ENCODE measurements around the gene PRKN.

PRKN gene

GRCh38 chr6:161365633-161366032 lies 1361.9 kb downstream of the PRKN start:
- no peak overlapping the region for H3K4ac ChIP-seq (ENCODE audit: low read depth in 1 of 2, low read length in 2 of 2)
- 90% methylated on average over 6 of the region's 6 CpGs for WGBS

GRCh38 chr6:161363286-161363685 lies 1364.3 kb downstream of the PRKN start:
- Histone ChIP-seq H3K4me3 (ENCODE audit: insufficient read depth in 1 of 2, low read depth in 1 of 2, low read length in 2 of 2) (no peak overlapping the region), H2BK12ac (ENCODE audit: low read length in 2 of 2) (no peak overlapping the region), H3K4me2 (ENCODE audit: low read length, poor library complexity, severe bottlenecking) (no peak overlapping the region), H3K27ac (ENCODE audit: low read length, poor library complexity, severe bottlenecking) (no peak overlapping the region), H3K23ac (ENCODE audit: low read length in 2 of 2) (no peak overlapping the region), H2AK5ac (ENCODE audit: low read length, severe bottlenecking) (no peak overlapping the region), H3K36me3 (ENCODE audit: control insufficient read depth in 1 of 2, insufficient read depth in 2 of 2, low read depth in 1 of 2, low read length in 2 of 2) (no peaks in the 10 kb centered on the region), H3K14ac (ENCODE audit: low read length in 2 of 2) (no peak overlapping the region), H4K91ac (ENCODE audit: low read length) (no peak overlapping the region), H3K4ac (ENCODE audit: low read depth in 1 of 2, low read length in 2 of 2) (no peak overlapping the region), H3K18ac (ENCODE audit: low read depth in 1 of 2, low read length in 2 of 2) (no peak overlapping the region), H2BK120ac (ENCODE audit: low read depth, low read length) (no peak overlapping the region), H2AFZ (ENCODE audit: low read depth, low read length) (no peak overlapping the region), H3K79me1 (replicated peaks; ENCODE audit: low read length, poor library complexity, severe bottlenecking) (no peaks in the 10 kb centered on the region), H3K9me3 (ENCODE audit: control insufficient read depth, low read length) (peaks cover 24% of the 10 kb centered on the region), H2BK15ac (ENCODE audit: low read depth, poor library complexity, severe bottlenecking) (no peak overlapping the region), H3K27me3 (ENCODE audit: control insufficient read depth in 1 of 2, insufficient read depth in 1 of 2, low read length in 2 of 2) (no peaks in the 10 kb centered on the region), H3K4me1 (ENCODE audit: control insufficient read depth, insufficient read depth, low read depth, low read length) (peaks cover 7% of the 10 kb centered on the region), H2BK5ac (ENCODE audit: low read depth, low read length, poor library complexity, severe bottlenecking) (no peak overlapping the region), H4K8ac (ENCODE audit: low read length) (no peak overlapping the region), H3K9ac (ENCODE audit: low read length) (no peak overlapping the region)
- DNase-seq, result no peak

More at GRCh38 chr6:161365633-161366032, 1361.9 kb downstream of the PRKN start:
- no peak overlapping the region for H3K14ac ChIP-seq (ENCODE audit: low read length in 2 of 2)
- H3K9ac ChIP-seq (ENCODE audit: low read length), result no peak overlapping the region
- H2BK120ac ChIP-seq (ENCODE audit: low read depth, low read length), result no peak overlapping the region
- no peak for DNase-seq
- no peak overlapping the region for H3K4me2 ChIP-seq (ENCODE audit: low read length, poor library complexity, severe bottlenecking)
- H3K18ac ChIP-seq (ENCODE audit: low read depth in 1 of 2, low read length in 2 of 2), result no peak overlapping the region
- no peaks in the 10 kb centered on the region for H3K36me3 ChIP-seq (ENCODE audit: control insufficient read depth in 1 of 2, insufficient read depth in 2 of 2, low read depth in 1 of 2, low read length in 2 of 2)
- peaks cover 1% of the 10 kb centered on the region for H3K4me1 ChIP-seq (ENCODE audit: control insufficient read depth, insufficient read depth, low read depth, low read length)
- H2BK15ac ChIP-seq (ENCODE audit: low read depth, poor library complexity, severe bottlenecking), result no peak overlapping the region
- H2AFZ ChIP-seq (ENCODE audit: low read depth, low read length), result no peak overlapping the region
- no peak overlapping the region for H2BK12ac ChIP-seq (ENCODE audit: low read length in 2 of 2)
- no peak overlapping the region for H4K8ac ChIP-seq (ENCODE audit: low read length)
- no peaks in the 10 kb centered on the region for H3K27me3 ChIP-seq (ENCODE audit: control insufficient read depth in 1 of 2, insufficient read depth in 1 of 2, low read length in 2 of 2)
- no peak overlapping the region for H4K91ac ChIP-seq (ENCODE audit: low read length)
- no peaks in the 10 kb centered on the region for H3K79me1 ChIP-seq (replicated peaks; ENCODE audit: low read length, poor library complexity, severe bottlenecking)
- no peak overlapping the region for H2AK5ac ChIP-seq (ENCODE audit: low read length, severe bottlenecking)
- H3K4me3 ChIP-seq (ENCODE audit: insufficient read depth in 1 of 2, low read depth in 1 of 2, low read length in 2 of 2), result no peak overlapping the region
- no peak overlapping the region for H3K23ac ChIP-seq (ENCODE audit: low read length in 2 of 2)
- no peak overlapping the region for H3K27ac ChIP-seq (ENCODE audit: low read length, poor library complexity, severe bottlenecking)
- no peak overlapping the region for H2BK5ac ChIP-seq (ENCODE audit: low read depth, low read length, poor library complexity, severe bottlenecking)
- H3K9me3 ChIP-seq (ENCODE audit: control insufficient read depth, low read length), result peaks cover 24% of the 10 kb centered on the region

GRCh38 chr6:161362266-161362665 lies 1365.3 kb downstream of the PRKN start:
- H2AFZ ChIP-seq (ENCODE audit: low read depth, low read length), result no peak overlapping the region
- no peak overlapping the region for H3K4ac ChIP-seq (ENCODE audit: low read depth in 1 of 2, low read length in 2 of 2)
- H3K4me1 ChIP-seq (ENCODE audit: control insufficient read depth, insufficient read depth, low read depth, low read length), result peaks cover 7% of the 10 kb centered on the region
- WGBS, result 92% methylated on average over 6 of the region's 7 CpGs
- no peak overlapping the region for H2BK12ac ChIP-seq (ENCODE audit: low read length in 2 of 2)
- H4K91ac ChIP-seq (ENCODE audit: low read length), result no peak overlapping the region
- H2BK5ac ChIP-seq (ENCODE audit: low read depth, low read length, poor library complexity, severe bottlenecking), result no peak overlapping the region
- no peak overlapping the region for H3K4me3 ChIP-seq (ENCODE audit: insufficient read depth in 1 of 2, low read depth in 1 of 2, low read length in 2 of 2)
- H3K14ac ChIP-seq (ENCODE audit: low read length in 2 of 2), result no peak overlapping the region
- no peak overlapping the region for H3K23ac ChIP-seq (ENCODE audit: low read length in 2 of 2)
- no peak overlapping the region for H3K27ac ChIP-seq (ENCODE audit: low read length, poor library complexity, severe bottlenecking)
- no peaks in the 10 kb centered on the region for H3K36me3 ChIP-seq (ENCODE audit: control insufficient read depth in 1 of 2, insufficient read depth in 2 of 2, low read depth in 1 of 2, low read length in 2 of 2)
- H2BK120ac ChIP-seq (ENCODE audit: low read depth, low read length), result no peak overlapping the region
- H3K9me3 ChIP-seq (ENCODE audit: control insufficient read depth, low read length), result peaks cover 24% of the 10 kb centered on the region
- no peak overlapping the region for H3K18ac ChIP-seq (ENCODE audit: low read depth in 1 of 2, low read length in 2 of 2)
- H3K4me2 ChIP-seq (ENCODE audit: low read length, poor library complexity, severe bottlenecking), result no peak overlapping the region
- no peak for DNase-seq
- no peak overlapping the region for H3K9ac ChIP-seq (ENCODE audit: low read length)
- no peak overlapping the region for H2BK15ac ChIP-seq (ENCODE audit: low read depth, poor library complexity, severe bottlenecking)
- H2AK5ac ChIP-seq (ENCODE audit: low read length, severe bottlenecking), result no peak overlapping the region
- H3K79me1 ChIP-seq (replicated peaks; ENCODE audit: low read length, poor library complexity, severe bottlenecking), result no peaks in the 10 kb centered on the region
- no peak overlapping the region for H4K8ac ChIP-seq (ENCODE audit: low read length)
- H3K27me3 ChIP-seq (ENCODE audit: control insufficient read depth in 1 of 2, insufficient read depth in 1 of 2, low read length in 2 of 2), result no peaks in the 10 kb centered on the region

- no peaks in the 10 kb centered on the region for H3K36me3 ChIP-seq (ENCODE audit: control insufficient read depth in 1 of 2, insufficient read depth in 2 of 2, low read depth in 1 of 2, low read length in 2 of 2)
- H3K14ac ChIP-seq (ENCODE audit: low read length in 2 of 2), result no peak overlapping the region
- no peak overlapping the region for H2AK5ac ChIP-seq (ENCODE audit: low read length, severe bottlenecking)
- no peak overlapping the region for H2BK12ac ChIP-seq (ENCODE audit: low read length in 2 of 2)
- 73% methylated on average over 9 of the region's 9 CpGs for WGBS
- no peak overlapping the region for H3K9ac ChIP-seq (ENCODE audit: low read length)
- no peak overlapping the region for H2BK120ac ChIP-seq (ENCODE audit: low read depth, low read length)
- peaks cover 24% of the 10 kb centered on the region for H3K9me3 ChIP-seq (ENCODE audit: control insufficient read depth, low read length)
- no peak overlapping the region for H3K23ac ChIP-seq (ENCODE audit: low read length in 2 of 2)
- no peak overlapping the region for H3K27ac ChIP-seq (ENCODE audit: low read length, poor library complexity, severe bottlenecking)
- no peak for DNase-seq
- no peak overlapping the region for H4K91ac ChIP-seq (ENCODE audit: low read length)
- H3K4me3 ChIP-seq (ENCODE audit: insufficient read depth in 1 of 2, low read depth in 1 of 2, low read length in 2 of 2), result no peak overlapping the region
- H2BK15ac ChIP-seq (ENCODE audit: low read depth, poor library complexity, severe bottlenecking), result no peak overlapping the region
- H3K4ac ChIP-seq (ENCODE audit: low read depth in 1 of 2, low read length in 2 of 2), result no peak overlapping the region
- H3K18ac ChIP-seq (ENCODE audit: low read depth in 1 of 2, low read length in 2 of 2), result no peak overlapping the region
- no peak overlapping the region for H4K8ac ChIP-seq (ENCODE audit: low read length)
- peaks cover 7% of the 10 kb centered on the region for H3K4me1 ChIP-seq (ENCODE audit: control insufficient read depth, insufficient read depth, low read depth, low read length)
- no peak overlapping the region for H3K4me2 ChIP-seq (ENCODE audit: low read length, poor library complexity, severe bottlenecking)
- no peak overlapping the region for H2AFZ ChIP-seq (ENCODE audit: low read depth, low read length)
- H3K79me1 ChIP-seq (replicated peaks; ENCODE audit: low read length, poor library complexity, severe bottlenecking), result no peaks in the 10 kb centered on the region
- no peak overlapping the region for H2BK5ac ChIP-seq (ENCODE audit: low read depth, low read length, poor library complexity, severe bottlenecking)
- no peaks in the 10 kb centered on the region for H3K27me3 ChIP-seq (ENCODE audit: control insufficient read depth in 1 of 2, insufficient read depth in 1 of 2, low read length in 2 of 2)
Measured at GRCh38 chr6:161361529-161361928, 1366.0 kb downstream of the PRKN start.
